Stimulated activated naive CD4-positive, alpha-beta T cell (primary cell): Measurements from ENCODE around the gene URI1.

Experiments used
- DNase-seq, 6 experiments: peaks; one replicate each; lab custom pipeline; 2025; lab: John Stamatoyannopoulos, UW

The URI1 gene

GRCh38 chr19:30059741-30060457, 117.9 kb downstream of the URI1 start:
- DNase-seq: no peak

GRCh38 chr19:30060531-30061222, 118.6 kb downstream of the URI1 start:
- DNase-seq: no peak

- DNase-seq: no peak
Observed at GRCh38 chr19:30061223-30062064, 119.4 kb downstream of the URI1 start.

- DNase-seq: no peak
Observed at GRCh38 chr19:30062065-30062906, 120.2 kb downstream of the URI1 start.

GRCh38 chr19:30062907-30063649, 121.0 kb downstream of the URI1 start:
- DNase-seq: no peak

GRCh38 chr19:30063650-30064347, 121.8 kb downstream of the URI1 start:
- DNase-seq: no peak

GRCh38 chr19:30064348-30064699, 122.3 kb downstream of the URI1 start:
- no peak for DNase-seq

GRCh38 chr19:30064771-30065494, 122.9 kb downstream of the URI1 start:
- DNase-seq: no peak

- no peak for DNase-seq
Observed at GRCh38 chr19:30065680-30066606, 123.9 kb downstream of the URI1 start.
